HG03097 (cell line): ENCODE measurements around the gene FNDC3A.
"Not testable (repeated sequence)": the region's sequence is repeated elsewhere in the genome, so short reads cannot be mapped to it uniquely, and the experiment has no call there.

ENCODE experiments used
- ATAC-seq: cut with Tn5 transposase; IDR thresholded peaks from one replicate; pipeline ENCODE4 v1.9.1; 2021; ENCODE audit not compliant: unreplicated experiment, low FRiP score

Gene FNDC3A

DNA sequence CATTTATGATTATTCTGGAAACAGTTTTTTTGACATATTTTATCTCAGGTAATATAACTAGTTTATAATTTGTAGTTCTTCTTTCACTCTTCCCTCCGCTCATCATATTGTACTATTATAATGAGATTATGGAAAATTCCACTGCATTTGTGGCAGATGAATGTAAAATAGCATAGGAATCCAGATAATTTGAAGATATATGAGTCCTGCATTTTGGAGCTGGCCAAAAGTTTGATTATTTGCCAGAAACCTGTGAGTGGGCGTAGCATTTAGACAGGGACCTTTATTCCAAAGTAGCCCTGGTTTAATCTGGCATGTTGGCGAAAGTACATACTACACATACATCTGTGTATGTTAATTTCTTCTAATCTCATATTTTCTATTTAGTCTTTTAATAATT is 65.2 kb downstream of the FNDC3A start:
- no peak for ATAC-seq

DNA sequence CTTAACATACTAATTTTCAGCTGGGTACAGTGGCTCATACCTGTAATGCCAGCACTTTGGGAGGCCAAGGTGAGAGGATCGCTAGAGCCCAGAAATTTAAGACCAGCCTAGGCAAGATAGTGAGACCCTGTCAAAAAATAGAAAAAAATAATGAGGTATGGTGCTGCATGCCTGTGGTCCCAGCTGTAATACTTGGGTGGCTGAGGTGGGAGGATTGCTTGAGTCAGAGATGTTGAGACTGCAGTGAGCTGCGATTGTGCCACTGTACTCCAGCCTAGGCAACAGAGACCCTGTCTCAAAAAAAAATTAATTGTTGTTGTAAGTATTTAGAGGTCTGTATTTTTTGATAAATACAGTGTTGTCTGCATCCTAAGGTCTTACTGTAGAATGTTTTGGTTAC is 66.8 kb downstream of the FNDC3A start:
- ATAC-seq: no peak

DNA sequence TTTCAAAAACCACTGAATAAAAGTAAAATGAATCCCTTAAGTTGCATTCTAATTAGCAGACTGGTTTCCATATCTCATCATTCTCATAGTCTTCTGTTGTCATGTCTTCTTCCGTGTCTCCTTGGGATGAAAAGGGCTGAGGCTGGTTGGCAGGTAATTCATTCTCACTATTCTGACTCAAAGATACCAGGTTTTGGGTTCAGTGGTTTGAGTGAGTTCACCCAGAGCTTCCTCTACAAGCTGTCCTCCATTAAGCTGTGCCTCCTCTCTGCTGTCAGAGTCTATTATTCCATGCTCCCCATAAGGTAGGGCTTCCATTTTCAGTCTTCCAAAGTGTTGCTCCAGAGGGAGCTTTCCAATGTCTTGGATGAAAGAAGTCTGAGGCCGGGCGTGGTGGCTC is 68.3 kb downstream of the FNDC3A start:
- ATAC-seq: no peak

DNA sequence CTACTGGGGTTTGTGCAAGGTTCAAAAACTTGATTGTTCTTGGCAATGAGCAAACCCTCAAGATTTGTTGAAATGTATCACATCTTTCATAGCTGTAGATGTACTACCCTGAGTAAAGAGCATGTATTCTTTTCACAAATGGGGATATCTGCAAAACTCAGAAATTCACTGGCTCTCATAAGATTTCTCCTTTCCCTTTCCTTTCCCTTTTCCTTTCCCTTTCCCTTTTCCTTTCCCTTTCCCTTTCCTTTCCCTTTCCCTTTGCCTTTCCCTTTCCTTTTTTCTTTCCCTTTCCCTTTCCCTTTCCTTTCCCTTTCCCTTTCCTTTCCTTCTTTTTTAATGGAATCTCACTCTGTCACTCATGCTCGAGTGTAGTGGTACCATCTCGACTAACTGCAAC is 69.1 kb downstream of the FNDC3A start:
- ATAC-seq: no peak

DNA sequence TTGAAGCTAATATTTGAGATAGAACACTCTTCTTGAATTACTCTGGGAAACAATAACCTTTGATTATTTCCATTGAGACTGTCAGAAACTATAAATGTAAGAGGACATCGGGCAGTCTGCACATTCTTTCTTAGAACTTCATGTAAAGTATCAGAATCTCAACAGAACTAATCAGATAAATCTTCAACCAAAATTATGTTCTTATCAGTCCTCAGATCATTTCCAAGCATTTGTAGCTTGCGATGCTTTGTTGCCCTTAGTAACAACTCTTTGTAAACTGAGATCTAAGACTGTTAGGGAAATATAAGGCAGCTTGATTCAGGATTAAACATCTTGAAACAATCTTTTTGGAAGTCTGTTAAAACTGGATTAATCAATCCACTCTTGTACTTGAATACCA is 70.3 kb downstream of the FNDC3A start:
- ATAC-seq: no peak

DNA sequence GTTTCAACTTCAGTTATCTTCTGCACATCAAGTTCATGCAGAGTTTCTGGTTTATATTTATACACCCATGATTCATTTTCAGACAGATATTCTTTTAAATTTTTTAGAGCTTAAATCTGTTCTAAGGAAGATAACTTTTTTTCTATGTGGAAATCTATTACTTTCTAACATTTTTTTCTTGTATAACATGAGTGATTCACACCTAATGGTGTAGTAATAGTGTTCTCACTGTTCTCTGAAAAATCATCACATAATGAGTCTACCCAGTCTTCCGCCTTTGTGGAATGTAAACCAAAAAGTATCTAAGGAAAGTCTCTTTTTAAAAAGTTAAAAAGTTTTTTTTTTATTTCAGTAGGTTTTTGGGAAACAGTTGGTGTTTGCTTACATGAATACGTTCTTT is 70.8 kb downstream of the FNDC3A start:
- no peak for ATAC-seq

DNA sequence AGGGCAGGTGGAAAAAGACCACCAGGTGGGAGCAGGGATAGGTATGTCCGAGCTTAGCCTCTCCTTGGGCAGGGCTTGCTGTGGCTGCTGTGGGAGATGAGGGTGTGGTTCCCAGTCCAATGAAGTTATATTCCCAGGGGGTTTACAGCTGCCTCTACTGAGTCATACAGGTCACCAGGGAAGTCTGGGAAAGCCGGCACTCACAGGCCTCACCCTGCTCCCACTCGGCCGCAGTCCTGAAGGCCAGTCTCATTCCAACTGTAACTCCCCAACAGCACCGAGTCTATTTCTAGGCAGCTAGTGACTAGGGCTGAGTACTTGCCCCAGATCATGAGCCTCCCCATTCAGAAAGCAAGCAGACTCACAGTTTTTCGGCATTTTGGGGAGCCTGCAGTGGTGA is 77.1 kb downstream of the FNDC3A start:
- no peak for ATAC-seq

DNA sequence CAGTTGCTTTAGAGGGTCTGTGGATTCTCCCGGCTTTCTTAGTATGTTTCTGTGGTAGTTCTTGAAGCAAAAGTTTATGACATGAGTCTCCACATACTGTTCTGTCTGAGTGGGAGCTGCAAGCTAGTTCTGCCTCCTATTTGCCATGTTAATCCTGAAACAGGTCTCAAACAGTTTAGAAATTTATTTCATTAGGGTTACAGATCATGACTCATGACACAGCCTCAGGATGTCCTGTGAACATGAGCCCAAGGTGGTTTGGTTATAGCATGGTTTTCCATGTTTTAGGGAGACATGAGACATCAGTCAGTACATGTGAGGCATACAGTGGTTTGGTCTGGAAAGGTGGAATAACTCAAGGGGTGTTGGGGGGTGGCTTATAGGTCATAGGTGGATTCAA is 77.5 kb downstream of the FNDC3A start:
- ATAC-seq: no peak

DNA sequence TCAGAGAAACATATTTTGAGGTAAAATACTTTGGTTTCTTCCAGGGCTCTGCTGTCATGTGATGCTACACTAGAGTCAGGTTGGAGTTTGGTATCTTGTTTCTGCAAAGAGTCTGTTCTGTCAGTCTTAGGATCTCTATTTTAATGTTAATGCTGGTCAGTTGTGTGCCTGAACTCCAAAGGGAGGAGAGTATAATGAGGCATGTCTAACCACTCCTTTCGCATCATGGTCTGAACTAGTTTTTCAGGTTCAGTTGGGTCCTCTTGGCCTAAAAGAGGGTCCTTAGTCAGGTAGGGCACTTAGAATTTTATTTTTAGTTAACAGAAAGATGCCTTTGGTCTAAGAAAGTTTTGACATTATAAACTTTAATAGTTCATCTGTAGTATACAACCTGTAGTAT is 78.2 kb downstream of the FNDC3A start:
- ATAC-seq: no peak

DNA sequence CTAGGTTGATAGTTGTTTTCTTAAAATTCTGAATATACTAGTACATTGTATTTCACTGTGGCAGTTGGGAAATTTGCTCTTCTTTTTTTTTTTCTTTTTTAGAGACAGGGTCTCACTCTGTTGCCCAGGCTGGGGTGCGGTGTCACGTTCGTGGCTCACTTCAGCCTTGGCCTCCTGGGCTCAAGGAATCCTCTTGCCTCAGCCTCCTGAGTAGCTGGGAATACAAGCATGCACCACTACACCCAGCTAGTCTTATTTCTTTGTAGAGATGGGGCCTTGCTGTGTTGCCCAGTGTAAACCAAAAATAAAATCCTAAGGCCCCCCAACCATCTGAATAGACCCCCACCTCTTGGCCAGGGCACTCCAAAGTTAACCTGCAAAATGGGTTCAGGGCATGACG is 79.3 kb downstream of the FNDC3A start:
- ATAC-seq: no peak

DNA sequence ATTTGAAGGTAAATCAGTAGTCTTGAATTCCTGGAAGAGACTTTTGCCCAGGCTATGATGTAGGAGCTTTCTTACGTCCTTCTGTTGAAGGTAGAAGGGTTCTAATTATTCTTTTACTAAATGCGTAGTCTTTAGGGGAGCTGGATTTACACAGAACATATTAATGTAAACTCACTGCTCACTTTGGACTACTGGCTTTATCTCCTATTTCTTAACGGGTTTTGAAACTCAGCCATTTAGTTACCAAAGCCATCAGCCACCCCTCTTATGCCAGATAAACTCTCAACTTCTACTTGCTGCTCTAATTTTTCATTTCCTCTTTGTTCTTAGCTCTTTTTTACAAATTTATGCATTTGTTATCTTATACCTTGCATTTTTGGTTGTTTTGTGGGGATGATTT is 81.5 kb downstream of the FNDC3A start:
- ATAC-seq: no peak

DNA sequence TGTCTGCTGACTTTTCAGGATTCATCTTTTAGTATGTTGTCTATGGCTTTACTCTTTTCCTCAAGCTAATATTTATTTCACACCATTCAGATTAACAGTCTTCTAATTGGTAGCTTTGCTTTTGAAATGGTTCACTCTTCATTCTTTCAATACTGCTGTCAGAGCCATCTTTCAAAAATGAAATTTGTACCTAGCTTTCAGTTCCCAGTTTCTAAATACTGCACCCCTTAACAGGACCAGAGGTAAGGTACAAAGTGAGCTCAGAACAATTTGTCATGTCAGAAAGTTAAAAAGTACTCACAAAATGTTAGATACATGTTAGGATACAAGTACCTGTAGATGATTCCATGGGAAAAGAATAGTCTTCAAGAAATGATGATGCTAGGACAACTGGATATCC is 83.0 kb downstream of the FNDC3A start:
- no peak for ATAC-seq

DNA sequence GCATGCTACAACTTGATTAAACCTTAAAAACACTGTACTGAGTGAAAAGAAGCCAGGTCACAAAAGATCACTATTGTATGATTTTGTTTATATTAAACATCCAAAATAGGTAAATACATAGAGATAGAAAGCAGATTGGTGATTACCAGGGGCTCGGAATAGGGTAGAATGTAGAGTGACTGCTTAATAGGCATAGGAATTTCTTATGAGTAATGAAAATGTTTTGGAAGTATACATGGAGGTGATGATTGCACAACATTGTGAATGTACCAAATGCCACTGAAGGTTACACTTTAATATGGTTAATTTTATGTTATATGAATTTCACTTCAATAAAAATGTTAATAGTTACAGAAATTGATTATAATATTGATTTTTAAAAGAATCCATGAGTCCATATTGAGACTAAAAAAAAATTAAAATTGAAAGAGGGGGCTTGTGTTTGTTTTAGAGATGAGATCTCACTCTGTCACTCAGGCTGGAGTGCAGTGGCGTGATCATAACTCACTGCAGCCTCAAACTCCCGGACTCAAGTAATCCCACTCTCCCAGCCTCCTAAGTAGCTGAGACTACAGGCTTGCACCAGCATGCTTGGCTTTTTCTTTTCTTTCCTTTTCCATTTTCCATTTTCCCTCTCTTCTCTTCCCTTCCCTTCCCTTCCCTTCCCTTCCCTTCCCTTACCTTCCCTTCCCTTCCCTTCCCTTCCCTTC is 85.1 kb downstream of the FNDC3A start:
- ATAC-seq: no peak

DNA sequence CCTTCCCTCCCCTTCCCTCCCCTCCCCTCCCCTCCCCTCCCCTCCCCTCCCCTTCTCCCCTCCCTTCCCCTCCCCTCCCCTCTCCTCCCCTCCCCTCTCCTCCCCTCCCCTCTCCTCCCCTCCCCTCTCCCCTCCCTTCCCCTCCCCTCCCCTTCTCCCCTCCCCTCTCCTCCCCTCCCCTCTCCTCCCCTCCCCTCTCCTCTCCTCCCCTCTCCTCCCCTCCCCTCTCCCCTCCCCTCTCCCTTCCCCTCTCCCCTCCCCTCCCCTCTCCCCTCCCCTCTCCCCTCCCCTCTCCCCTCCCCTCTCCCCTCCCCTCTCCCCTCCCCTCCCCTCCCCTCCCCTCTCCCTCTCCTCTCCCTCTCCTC is 85.7 kb downstream of the FNDC3A start:
- not testable (repeated sequence) for ATAC-seq

DNA sequence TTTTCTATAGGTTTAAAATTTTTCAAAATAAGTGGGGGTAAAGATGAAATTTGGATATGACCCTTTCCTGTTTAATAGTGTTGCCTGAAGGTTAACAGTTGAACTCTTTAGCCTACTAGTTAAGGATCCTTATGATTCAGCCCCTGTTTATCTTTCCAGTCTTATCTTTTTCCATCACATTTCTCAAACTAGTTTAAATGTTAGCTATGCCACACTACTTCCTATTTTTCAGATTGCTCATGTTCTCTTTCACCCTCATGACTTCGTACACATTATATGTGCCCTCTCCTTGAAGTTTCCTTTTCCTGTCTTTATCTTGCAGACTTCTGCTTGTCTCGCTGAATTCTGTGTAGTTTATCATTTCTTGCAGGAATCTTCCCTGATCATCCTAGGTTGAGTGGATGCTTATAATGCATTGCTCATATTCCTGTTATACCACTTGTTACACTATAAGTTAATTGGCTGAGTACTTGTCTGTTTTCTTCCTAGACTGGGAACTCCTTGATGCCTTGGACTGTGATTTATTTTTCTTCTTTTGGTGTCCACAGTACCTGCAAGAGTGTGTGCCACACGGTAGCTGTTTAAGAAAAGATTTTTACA is 86.7 kb downstream of the FNDC3A start:
- ATAC-seq: no peak

DNA sequence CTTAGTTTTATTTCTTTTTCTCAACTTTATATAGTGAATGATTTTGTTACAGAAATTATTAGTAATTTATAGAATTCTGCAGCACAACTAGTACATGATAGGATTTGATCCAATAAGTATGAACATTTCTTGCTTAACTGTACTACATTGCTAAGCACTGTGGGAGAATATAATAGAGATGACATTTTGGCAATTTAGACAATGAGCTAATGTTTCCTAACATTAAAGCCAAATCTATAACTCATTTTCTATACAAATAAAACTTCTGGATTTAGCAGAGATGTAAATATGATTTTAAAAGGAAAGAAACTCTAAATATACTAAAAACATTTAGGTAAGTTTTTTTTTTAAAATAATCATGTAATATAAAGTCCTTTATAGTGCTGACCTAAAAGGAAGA is 87.3 kb downstream of the FNDC3A start:
- ATAC-seq: no peak

DNA sequence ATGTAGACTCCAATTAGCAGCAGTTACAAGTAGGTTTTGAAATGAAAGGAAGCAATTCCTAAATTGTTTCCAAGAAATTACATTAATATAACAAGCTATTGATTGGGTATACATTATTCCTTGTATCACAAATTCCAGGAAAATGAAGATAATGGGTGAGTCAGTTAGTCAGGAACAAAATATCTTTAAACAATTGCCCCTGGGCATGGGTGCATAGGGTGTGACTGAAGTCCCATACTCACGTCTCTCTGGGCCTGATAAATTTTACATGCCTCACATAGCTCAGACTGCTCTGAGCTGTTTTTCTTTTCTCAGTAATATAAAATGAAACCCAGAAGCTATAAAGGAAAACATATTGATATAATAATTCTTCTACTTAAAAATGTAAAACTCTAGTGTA is 87.8 kb downstream of the FNDC3A start:
- no peak for ATAC-seq

DNA sequence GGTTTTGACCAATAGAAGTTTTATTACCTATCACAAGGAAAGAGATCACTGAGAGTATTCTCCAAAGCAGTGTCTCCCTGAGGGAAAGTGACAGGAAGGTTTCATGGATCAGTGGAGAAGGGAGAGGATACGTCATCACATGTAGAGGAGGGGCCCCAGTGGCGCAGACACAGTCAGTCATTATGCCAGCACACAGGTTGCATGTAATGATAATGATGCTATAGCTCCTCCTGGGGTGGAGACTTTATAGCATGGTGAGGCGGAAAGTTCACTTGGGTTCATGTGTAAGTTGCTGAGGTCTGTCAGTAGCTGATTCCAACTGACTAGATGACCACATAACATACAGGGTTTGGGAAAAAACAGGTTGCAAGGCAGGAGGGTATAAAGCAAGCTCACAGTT is 88.8 kb downstream of the FNDC3A start:
- ATAC-seq: no peak

DNA sequence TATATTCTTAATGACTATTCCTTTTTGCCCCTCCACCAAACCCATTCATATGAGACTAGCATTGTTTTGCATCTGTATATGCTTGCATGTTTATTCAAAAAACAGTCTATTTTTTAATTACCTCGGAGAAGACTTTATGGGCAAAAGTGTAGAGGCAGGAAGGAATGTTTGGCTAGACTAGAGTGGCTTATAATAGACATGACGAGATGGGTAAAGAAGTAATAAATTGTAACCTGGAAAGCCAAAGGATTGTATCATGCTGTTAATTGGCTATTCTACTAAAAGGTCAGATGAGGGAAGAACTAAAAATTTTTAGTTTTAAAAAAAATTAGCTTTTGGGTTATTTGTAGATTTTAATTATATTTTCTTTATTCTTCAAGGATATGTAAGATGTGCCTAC is 91.1 kb downstream of the FNDC3A start:
- ATAC-seq: no peak

DNA sequence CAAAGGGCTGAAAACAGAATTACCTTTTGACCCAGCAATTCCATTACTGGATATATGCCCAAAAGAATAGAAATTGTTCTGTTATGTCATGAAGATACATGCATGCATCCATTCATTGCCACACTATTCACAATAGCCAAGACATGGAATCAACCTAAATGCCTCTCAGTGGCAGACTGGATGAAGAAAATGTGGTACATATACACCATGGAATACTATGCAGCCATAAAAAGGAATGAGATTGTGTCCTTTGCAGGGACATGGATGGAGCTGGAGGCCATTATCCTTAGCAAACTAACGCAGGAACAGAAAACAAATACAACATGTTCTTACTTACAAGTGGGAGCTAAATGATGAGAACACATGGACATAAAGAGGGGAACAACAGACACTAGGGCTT is 92.8 kb downstream of the FNDC3A start:
- ATAC-seq: not testable (repeated sequence)

DNA sequence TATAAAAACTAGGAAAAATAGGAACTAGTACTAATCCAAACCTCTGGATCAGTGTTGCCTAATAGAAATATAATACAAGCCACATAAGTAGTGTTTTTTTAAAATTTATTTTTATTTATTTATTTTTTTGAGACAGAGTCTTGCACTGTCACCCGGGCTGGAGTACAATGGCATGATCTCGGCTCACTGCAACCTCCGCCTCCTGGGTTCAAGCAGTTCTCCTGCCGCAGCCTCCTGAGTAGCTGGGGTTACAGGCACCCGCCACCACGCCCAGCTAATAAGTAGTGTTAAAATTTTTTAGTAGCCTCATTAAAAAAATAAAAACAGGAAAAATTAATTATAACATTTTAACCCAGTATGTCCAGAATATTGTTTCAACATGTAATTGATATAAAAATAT is 94.3 kb downstream of the FNDC3A start:
- not testable (repeated sequence) for ATAC-seq

DNA sequence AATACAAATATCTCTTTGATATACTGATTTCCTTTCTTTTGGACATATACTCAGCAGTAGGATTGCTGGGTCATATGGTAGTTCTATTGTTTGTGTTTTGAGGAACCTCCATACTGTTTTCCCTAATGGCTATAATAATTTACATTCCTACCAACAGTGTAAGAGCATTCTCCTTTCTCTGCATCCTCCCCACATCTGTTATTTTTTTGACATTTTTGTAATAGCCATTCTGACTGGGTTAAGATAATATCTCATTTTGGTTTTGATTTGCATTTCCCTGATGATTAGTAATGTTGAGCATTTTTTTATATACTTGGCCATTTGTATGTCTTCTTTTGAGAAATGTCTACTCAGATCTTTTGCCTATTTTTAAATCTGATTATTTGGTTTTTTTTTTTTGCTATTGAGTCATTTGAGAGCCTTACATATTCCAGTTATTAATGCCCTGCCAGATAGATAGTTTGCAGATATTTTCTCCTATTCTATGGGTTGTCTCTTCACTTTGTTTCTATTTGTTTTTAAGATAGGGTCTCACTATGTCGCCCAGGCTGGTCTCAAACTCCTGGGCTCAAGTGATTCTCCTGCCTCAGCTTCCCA is 95.7 kb downstream of the FNDC3A start:
- no peak for ATAC-seq
